Colonic mucosa (tissue), 4 donors: ENCODE data around the gene CHP1. TPM values are rescaled to one million over a fixed set of nuclear protein-coding genes. Genes with fewer than 3 reads are reported as not detected.
"Not testable (repeated sequence)": the region's sequence is repeated elsewhere in the genome, so short reads cannot be mapped to it uniquely, and the experiment has no call there.

ENCODE experiments used
- DNase-seq: peaks from one replicate; pipeline ENCODE4 v3.0.0-alpha.2; 2020
- H3K27ac ChIP-seq: fragments of 200-600 bp; one replicate; pipeline ENCODE4 v1.8.0; 2021
- H3K27me3 ChIP-seq: fragments of 200-600 bp; one replicate; pipeline ENCODE4 v1.8.0; 2021
- H3K36me3 ChIP-seq: fragments of 200-600 bp; one replicate; pipeline ENCODE4 v1.8.0; 2021
- H3K4me1 ChIP-seq: fragments of 200-600 bp; one replicate; pipeline ENCODE4 v1.8.0; 2021; ENCODE audit warnings: mild to moderate bottlenecking
- H3K4me3 ChIP-seq: fragments of 200-600 bp; one replicate; pipeline ENCODE4 v1.8.0; 2021
- H3K9ac ChIP-seq, 2 donors: one replicate each; pipeline ENCODE4 v1.7.0; 2013; ENCODE audit warnings: control low read depth in 2 of 2, low read depth in 2 of 2, low read length in 2 of 2
- H3K9me3 ChIP-seq: fragments of 200-600 bp; one replicate; pipeline ENCODE4 v1.8.0; 2021
- CTCF ChIP-seq: fragments of 200-600 bp; IDR thresholded peaks from one replicate; pipeline ENCODE4 v1.8.0; 2022; ENCODE audit warnings: antibody characterized with exemption, mild to moderate bottlenecking
- intact Hi-C: fragments of 100-400 bp; cut with DNase I; formaldehyde crosslinking; loops from one replicate; pipeline ENCODE4 v1.14.1; 2022
- total RNA-seq, 2 donors: library from RNA; stranded (reverse); fragmentation: NEBNext Ultra II Directional in 1 of 2; extraction: Animal tissue kit (Norgen Biotek cat#: 25700) in 1 of 2; gene quantifications; one replicate each; pipeline ENCODE4 v1.2.1, GENCODE V29; 2021
- donor health status: healthy.
- donor health status: DM: no; HTN: no; CAD: no.
- donor health status: DM: no; HTN: no; CAD: no.

Gene CHP1
- total RNA-seq, 2 donors from 2014 or later: 251 to 388 TPM

GRCh38 chr15:41219381-41219780, 11.7 kb upstream of the CHP1 start:
- Histone ChIP-seq H3K4me1 (no peaks in the 10 kb centered on the region), H3K4me3 (no peak overlapping the region), H3K9me3 (no peaks in the 10 kb centered on the region), H3K9ac (no peak overlapping the region), H3K27me3 (no peaks in the 10 kb centered on the region), H3K36me3 (no peaks in the 10 kb centered on the region), H3K27ac (no peak overlapping the region)
- no peak for TF ChIP-seq CTCF
- no peak for DNase-seq
- intact Hi-C loops: no loop called here

- Histone ChIP-seq H3K9ac (peak overlapping the region in 1 of 2 donors; percentile 91), H3K27ac (peak overlapping the region; percentile 89), H3K36me3 (no peaks in the 10 kb centered on the region), H3K27me3 (no peaks in the 10 kb centered on the region), H3K4me3 (peak overlapping the region; percentile 84), H3K4me1 (no peaks in the 10 kb centered on the region), H3K9me3 (no peaks in the 10 kb centered on the region)
- TF ChIP-seq CTCF: no peak
- DNase-seq: no peak
- intact Hi-C loops: no loop called here
These were observed 771 bp upstream of the CHP1 start for GRCh38 chr15:41230345-41230649.

- Histone ChIP-seq H3K27ac (peak overlapping the region; percentile 89), H3K27me3 (no peaks in the 10 kb centered on the region), H3K36me3 (no peaks in the 10 kb centered on the region), H3K4me3 (peak overlapping the region; percentile 84), H3K9me3 (no peaks in the 10 kb centered on the region), H3K9ac (peak overlapping the region; percentile 75 to 91), H3K4me1 (no peaks in the 10 kb centered on the region)
- intact Hi-C loops: no loop called here
- DNase-seq: no peak
- no peak for TF ChIP-seq CTCF
These were observed 556 bp downstream of the CHP1 start for GRCh38 chr15:41231422-41232226.

GRCh38 chr15:41233367-41233771, 2.3 kb downstream of the CHP1 start:
- TF ChIP-seq CTCF: no peak
- no peaks in the 10 kb centered on the region for H3K27me3 ChIP-seq
- no peaks in the 10 kb centered on the region for H3K36me3 ChIP-seq
- intact Hi-C loops: no loop called here
- H3K27ac ChIP-seq: no peak overlapping the region
- H3K9me3 ChIP-seq: no peaks in the 10 kb centered on the region
- DNase-seq: no peak
- H3K9ac ChIP-seq: no peak overlapping the region
- no peaks in the 10 kb centered on the region for H3K4me1 ChIP-seq
- H3K4me3 ChIP-seq: no peak overlapping the region

- H3K36me3 ChIP-seq, H3K9ac ChIP-seq, H3K4me3 ChIP-seq, H3K4me1 ChIP-seq, H3K27me3 ChIP-seq, DNase-seq, intact Hi-C loops, H3K9me3 ChIP-seq, H3K27ac ChIP-seq: not testable (repeated sequence)
These were observed 4.2 kb downstream of the CHP1 start for GRCh38 chr15:41235228-41235627.

GRCh38 chr15:41235929-41236328, 4.9 kb downstream of the CHP1 start:
- Histone ChIP-seq H3K27me3 (no peaks in the 10 kb centered on the region), H3K36me3 (no peaks in the 10 kb centered on the region), H3K27ac (no peak overlapping the region), H3K4me1 (peaks cover 6% of the 10 kb centered on the region), H3K9me3 (no peaks in the 10 kb centered on the region), H3K4me3 (no peak overlapping the region), H3K9ac (no peak overlapping the region)
- TF ChIP-seq CTCF: no peak
- intact Hi-C loops: no loop called here
- no peak for DNase-seq
